Nephron progenitor cell (in vitro differentiated cells): ENCODE data around the gene WSB2.
"Not testable (repeated sequence)": the region's sequence is repeated elsewhere in the genome, so short reads cannot be mapped to it uniquely, and the experiment has no call there.

Source experiments
- DNase-seq: peaks from one replicate; pipeline ENCODE4 v3.0.0; 2021
- H3K27ac Mint-ChIP-seq: 2 replicates; pipeline ENCODE4 v1.8.0; 2021; ENCODE audit warnings: mild to moderate bottlenecking, moderate library complexity, mixed read lengths
- H3K27me3 Mint-ChIP-seq: 2 replicates; pipeline ENCODE4 v1.8.0; 2021; ENCODE audit warnings: mild to moderate bottlenecking, low read depth, mixed read lengths; ENCODE audit not compliant: poor library complexity
- H3K36me3 Mint-ChIP-seq: 2 replicates; pipeline ENCODE4 v1.8.0; 2021; ENCODE audit warnings: low read depth, mixed read lengths
- H3K4me1 Mint-ChIP-seq: 2 replicates; pipeline ENCODE4 v1.8.0; 2021; ENCODE audit warnings: mixed read lengths
- H3K4me3 Mint-ChIP-seq: 2 replicates; pipeline ENCODE4 v1.8.0; 2021; ENCODE audit warnings: mild to moderate bottlenecking, moderate library complexity, mixed read lengths
- H3K9me3 Mint-ChIP-seq: 2 replicates; pipeline ENCODE4 v1.8.0; 2021; ENCODE audit warnings: mild to moderate bottlenecking, moderate library complexity, mixed read lengths
- CTCF ChIP-seq: fragments of 200-600 bp; sonication (generic); IDR thresholded peaks from 2 replicates; pipeline ENCODE4 v1.5.0; 2021; ENCODE audit warnings: antibody characterized with exemption

WSB2 gene

GRCh38 chr12:118094039-118094438, 33.1 kb upstream of the WSB2 start:
- no peak overlapping the region for H3K4me3 Mint-ChIP-seq
- H3K9me3 Mint-ChIP-seq = no peaks in the 10 kb centered on the region
- no peak overlapping the region for H3K27ac Mint-ChIP-seq
- H3K4me1 Mint-ChIP-seq = peaks cover 11% of the 10 kb centered on the region
- no peak for DNase-seq
- no peaks in the 10 kb centered on the region for H3K27me3 Mint-ChIP-seq
- TF ChIP-seq CTCF = no peak
- H3K36me3 Mint-ChIP-seq = peaks cover 4% of the 10 kb centered on the region

GRCh38 chr12:118089782-118090181, 28.8 kb upstream of the WSB2 start:
- Mint-ChIP-seq H3K36me3 (peaks cover 4% of the 10 kb centered on the region), H3K4me1 (peaks cover 5% of the 10 kb centered on the region), H3K27ac (peak overlapping the region; percentile 24), H3K27me3 (no peaks in the 10 kb centered on the region), H3K4me3 (no peak overlapping the region), H3K9me3 (no peaks in the 10 kb centered on the region)
- TF ChIP-seq CTCF = no peak
- no peak for DNase-seq

- H3K36me3 Mint-ChIP-seq = peaks cover 34% of the 10 kb centered on the region
- no peaks in the 10 kb centered on the region for H3K4me1 Mint-ChIP-seq
- H3K27me3 Mint-ChIP-seq = no peaks in the 10 kb centered on the region
- no peak for DNase-seq
- H3K9me3 Mint-ChIP-seq = peaks cover 4% of the 10 kb centered on the region
- H3K4me3 Mint-ChIP-seq = no peak overlapping the region
- TF ChIP-seq CTCF = no peak
- H3K27ac Mint-ChIP-seq = no peak overlapping the region
Observed at GRCh38 chr12:118082161-118082560, 21.2 kb upstream of the WSB2 start.

- not testable (repeated sequence) for H3K27ac Mint-ChIP-seq, H3K27me3 Mint-ChIP-seq, H3K4me1 Mint-ChIP-seq, H3K4me3 Mint-ChIP-seq, DNase-seq, H3K9me3 Mint-ChIP-seq
- H3K36me3 Mint-ChIP-seq = peaks cover 38% of the 10 kb centered on the region
Observed at GRCh38 chr12:118081521-118081920, 20.5 kb upstream of the WSB2 start.

GRCh38 chr12:118073768-118074167, 12.8 kb upstream of the WSB2 start:
- Mint-ChIP-seq H3K4me3 (no peak overlapping the region), H3K9me3 (peaks cover 4% of the 10 kb centered on the region), H3K27me3 (no peaks in the 10 kb centered on the region), H3K4me1 (peaks cover 6% of the 10 kb centered on the region), H3K27ac (peak overlapping the region; percentile 86), H3K36me3 (peaks cover 35% of the 10 kb centered on the region)
- TF ChIP-seq CTCF = no peak
- DNase-seq = no peak

- Mint-ChIP-seq H3K36me3 (peaks cover 25% of the 10 kb centered on the region), H3K4me1 (peaks cover 6% of the 10 kb centered on the region), H3K27ac (no peak overlapping the region), H3K4me3 (no peak overlapping the region), H3K9me3 (no peaks in the 10 kb centered on the region), H3K27me3 (peaks cover 3% of the 10 kb centered on the region)
- DNase-seq = no peak
- no peak for TF ChIP-seq CTCF
Observed at GRCh38 chr12:118070650-118071049, 9.7 kb upstream of the WSB2 start.
